ENCODE measurements around the gene FAM171A1.
A peak's percentile ranks its signal among the peaks of the same experiment; 100 is the strongest.
"Not testable (repeated sequence)": the region's sequence is repeated elsewhere in the genome, so short reads cannot be mapped to it uniquely, and the experiment has no call there.

The FAM171A1 gene

DNA sequence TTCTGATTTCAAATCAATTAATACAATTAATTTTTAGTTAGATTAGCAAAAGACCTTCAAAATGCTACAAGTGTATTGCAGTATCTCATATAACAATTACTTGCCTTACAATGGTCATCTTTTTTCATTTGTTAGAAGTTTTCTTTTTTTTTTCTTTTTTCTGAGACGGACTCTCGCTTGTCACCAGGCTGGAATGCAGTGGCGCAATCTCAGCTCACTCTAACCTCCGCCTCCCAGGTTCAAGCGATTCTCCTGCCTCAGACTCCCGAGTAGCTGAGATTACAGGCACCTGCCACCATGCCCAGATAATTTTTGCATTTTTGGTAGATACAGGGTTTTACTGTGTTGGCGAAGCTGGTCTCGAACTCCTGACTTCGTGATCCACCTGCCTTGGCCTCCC lies 95.0 kb downstream of the FAM171A1 start:
- not testable (repeated sequence) for DNase-seq

DNA sequence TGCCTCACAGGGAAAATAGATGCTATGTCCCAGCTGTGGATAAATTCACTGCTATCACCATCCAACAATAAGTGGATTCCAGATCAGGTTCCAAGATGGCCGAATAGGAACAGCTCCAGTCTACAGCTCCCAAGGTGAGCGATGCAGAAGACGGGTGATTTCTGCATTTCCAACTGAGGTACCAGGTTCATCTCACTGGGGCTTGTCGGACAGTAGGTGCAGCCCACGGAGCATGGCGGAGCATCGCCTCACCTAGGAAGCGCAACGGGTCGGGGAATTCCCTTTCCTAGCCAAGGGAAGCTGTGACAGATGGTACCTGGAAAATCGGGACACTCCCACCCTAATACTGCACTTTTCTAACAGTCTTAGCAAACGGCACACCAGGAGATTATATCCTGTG lies 101.3 kb downstream of the FAM171A1 start:
- DNase-seq = not testable (repeated sequence)

DNA sequence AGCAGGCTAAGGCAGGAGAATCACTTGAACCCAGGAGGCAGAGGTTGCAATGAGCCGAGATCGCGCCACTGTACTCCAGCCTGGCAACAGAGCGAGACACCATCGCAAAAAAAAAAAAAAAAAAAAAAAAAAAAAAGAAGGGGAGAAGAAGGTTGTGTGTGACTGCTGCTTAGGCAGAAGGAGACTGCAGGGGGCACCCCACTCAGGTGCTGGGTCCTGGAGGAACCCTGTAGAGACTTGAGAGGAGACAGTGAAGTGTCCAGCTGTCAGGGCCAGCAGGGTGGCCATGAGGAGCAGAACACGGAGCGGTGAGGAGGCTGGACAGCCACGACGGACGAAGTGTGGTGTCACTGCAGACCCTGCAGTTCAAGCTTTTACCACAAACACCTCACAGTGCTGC lies 103.6 kb downstream of the FAM171A1 start:
- DNase-seq = no peak

DNA sequence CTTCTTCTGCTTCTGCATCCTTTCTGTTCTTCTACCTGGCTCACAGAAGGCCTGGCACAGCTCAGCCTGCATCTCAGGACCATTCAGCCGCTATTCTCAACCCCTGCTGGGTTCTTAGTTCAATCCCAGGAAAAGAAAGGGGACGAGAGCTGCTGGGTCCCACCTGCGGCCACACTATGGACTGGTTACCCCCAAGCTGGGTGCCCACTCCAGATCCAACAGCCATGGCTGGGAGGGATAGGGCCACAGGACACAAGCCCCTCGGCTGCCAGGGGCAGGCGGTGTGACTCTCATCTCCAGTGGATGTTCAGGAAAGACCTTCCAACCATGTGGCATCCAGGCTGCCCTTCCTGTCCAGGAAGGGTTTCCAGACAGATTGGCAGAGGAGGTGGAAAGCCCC lies 105.0 kb downstream of the FAM171A1 start:
- no peak for DNase-seq

DNA sequence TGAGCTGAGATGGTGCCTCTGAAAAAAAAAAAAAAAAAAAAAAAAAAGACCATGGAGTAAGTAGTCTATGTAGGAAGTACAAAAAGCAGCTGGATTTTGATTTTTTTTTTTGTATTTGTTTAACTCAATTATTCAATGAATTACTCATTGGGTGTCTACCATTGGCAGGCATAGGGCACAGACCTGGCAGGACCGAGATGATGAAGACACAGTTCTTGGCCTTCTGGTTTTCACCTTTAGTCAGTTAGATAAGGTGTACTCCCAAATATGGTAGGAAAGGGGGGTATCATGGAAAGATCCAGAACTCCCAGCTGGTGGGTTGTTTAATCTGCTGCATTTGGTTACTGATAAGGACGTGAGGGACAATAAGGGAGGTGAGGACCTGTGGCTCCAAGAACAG lies 105.5 kb downstream of the FAM171A1 start:
- DNase-seq = no peak

DNA sequence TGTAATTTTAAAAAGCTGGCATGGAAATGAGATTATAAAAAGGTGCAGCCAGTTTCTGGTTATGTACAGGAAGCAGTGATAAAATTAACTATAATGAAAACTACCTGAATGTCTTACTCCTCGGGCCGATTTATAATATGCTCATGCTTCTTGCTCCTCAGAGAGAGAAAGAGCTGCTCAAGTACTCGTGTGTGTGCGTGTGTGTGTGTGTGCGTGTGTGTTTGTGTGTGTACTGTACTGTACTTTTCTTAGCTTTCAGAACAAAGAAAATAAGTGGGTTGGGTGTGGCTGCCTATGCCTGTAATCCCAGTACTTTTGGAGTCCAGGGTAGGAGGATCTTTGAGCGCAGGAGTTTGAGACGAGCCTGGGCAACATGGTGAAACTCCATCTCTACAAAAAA lies 106.0 kb downstream of the FAM171A1 start:
- no peak for DNase-seq

DNA sequence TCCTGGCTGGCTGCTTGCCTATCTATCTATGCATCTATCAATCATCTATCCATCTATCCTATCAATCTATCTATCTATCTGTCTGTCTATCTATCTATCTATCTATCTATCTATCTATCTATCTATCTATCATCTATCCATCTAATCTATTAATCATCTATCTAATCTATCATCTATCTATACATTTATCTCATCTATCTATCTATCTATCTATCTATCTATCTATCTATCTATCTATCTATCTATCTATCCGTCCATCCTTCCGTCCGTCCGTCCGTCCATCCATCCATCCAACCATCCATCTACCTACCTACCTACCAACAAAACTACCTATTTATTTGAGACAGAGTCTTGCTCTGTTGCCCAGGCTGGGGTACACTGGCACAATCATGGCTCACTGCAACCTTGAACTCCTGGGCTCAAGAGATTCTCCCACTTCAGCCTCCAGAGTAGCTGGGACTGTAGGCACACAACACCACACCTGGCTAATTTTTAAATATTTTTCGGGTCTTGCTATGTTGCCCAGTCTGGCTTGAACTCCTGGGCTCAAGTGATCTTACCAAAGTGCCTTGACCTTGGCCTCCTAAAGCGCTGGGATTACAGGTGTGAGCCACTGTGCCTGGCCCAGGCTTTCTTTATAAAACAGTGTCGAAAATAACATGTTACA lies 107.3 kb downstream of the FAM171A1 start:
- DNase-seq = no peak

DNA sequence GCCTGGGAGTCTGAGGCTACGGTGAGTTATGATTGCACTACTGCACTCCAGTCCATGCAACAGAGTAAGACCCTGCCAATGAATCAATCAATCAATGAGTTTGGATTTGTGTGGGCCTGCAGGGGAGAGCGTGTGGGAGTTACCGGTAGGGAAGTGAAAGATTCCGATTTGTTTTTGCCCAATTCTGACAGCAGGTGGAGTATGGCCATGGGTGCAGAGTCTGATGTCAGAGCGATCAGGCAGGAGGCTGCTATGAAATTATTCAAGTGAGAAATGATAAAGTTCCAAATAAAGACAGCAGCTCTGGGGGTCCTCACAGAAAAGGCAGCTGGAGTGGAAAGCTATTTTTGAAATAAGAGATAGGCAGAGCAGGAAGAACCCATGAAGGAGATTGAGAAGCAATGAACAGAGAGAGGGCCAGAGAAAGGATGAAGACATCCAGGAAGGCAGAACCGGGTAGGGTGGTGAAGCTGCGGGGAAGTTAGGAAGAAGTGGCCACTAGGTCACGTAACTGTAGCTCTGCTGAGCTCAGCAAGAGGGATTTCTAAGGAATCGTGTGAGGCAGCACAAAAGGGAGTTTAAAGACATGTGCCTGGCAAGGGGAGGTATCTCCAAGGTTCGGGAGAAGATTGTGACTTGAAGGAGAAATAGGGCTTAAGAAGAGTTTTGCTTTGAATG lies 108.9 kb downstream of the FAM171A1 start:
- DNase-seq = no peak

DNA sequence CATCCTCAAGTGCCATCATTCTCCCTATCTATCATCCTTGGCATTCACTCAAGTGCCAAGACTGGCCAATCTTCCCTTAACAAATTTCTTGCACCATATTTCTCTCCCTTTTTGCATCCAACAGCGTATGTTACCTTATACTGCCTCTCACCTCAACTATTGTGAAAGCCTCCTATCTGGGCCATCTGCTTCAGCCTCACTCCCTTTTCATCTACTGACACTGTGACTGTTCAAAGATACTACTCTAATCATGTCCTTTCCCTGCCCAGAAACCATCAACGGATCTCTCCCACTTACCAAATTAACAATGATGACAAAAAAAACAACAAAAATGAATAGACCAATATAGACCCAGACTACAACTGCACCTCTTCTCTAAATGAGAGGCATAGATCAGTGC lies 112.0 kb downstream of the FAM171A1 start:
- DNase-seq = no peak

DNA sequence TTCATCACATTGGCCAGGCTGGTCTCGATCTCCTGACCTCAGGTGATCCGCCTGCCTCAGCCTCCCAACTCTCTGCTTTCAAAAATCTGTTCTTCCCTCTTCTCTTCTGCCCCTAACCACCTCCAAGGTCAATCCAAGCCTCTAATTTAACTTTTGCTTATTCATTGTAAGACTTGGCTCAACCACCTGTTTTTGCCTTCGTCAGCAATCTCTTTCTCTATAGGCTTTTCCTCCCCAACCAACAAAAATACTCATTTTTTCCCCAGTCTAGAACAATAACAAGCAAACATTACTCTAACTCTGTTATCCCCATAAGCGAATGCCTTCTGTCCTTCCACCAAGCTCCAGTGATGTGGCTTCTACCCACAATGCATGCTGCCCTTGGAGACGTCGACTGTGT lies 112.8 kb downstream of the FAM171A1 start:
- no peak for DNase-seq

DNA sequence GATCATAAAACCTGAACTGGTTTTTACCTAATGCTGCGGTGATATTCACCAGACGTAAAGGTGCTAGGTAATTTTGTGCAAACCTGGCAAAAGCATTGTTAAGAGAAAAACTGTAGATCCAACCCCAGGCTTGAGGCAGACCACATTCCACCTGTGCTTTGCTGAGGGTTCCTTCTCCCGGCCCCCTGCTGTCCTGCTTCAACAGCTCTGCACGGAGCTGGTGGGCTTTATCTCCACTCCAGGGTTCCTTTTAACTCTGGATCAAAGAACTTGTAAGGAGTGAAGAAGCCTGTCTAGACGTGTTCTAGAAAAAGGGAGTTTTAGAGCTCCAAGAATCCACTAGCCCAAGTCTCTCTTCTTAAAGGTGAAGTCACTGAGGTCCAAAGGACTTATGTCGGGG lies 115.1 kb downstream of the FAM171A1 start:
- DNase-seq = no peak

DNA sequence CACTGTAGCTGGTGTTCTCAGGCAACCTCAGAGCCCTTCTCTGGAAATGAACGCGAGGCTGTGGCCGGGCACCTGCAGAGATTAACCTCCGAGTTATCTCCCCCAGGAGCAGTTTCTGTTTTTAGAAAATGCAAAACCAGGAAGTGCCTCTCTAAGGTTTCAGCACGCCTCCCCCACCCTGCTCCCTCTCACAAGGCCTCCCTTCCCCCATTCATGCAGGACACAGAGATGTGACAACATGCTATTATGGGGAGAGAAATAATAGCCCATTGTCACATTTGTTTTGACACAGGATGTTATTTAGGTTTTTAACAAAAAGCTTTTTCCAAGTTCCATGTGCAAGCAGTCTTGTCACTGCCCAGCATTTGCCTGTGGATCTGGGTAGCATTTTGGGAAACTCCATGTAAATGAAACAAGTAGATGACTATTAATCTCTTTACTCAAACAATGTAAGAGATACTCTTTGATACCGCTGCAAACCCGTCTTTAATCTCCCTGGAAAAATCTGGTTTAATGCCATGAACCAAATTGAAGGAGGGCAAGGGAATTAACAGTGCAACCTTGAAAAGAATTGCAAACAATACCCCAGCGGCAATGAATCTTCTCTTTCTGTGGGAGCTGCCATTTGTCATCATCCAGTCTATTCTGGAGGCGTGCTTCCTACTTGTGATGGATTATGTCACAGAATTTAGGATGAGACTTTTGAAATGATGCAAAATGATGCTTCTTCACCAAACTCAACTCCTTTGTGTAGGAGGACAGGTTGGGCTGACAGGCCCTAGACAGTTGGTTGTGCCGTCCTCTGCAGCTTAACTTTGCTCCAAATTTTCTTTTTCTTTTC lies 116.1 kb downstream of the FAM171A1 start:
- no peak for DNase-seq

DNA sequence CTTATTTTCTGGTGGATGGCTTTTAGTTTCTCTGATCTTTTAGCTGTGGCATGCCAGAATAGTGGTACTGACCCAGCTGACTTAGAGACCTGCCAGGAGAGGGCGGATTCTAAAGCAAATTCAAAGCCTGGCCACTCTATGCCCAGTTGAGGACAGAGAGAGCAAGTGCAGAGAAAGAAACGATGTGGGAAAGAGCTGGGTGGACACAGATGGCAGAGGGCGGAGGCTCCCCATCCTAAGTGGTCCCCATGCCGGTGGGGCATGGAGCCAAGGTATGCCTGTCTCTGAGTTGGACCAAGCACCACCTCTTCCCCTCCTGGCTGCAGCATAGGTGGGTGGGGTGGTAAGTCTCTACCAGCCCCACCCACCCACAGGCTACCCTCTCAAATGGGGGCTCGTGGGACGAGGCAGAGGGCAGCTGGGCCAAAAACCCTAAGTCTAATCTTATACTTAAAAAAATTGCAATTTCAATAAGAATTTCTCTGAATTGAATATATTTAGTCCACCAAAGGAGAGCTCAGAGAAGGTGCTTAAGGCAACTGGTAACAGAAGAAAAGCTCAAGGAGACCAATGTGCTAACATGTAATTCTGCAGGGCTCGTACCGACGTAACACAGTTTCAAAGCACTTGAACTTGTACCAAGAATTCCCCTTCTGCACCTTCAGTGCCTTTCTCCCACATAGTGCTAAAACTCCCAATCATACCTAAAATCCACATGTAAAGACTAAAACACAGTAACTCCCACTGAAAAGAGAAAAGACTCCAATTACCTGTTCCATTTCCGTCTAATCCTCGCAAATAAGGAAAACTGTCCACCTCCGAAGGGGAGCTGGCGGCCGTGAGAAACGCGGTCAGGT lies 116.9 kb downstream of the FAM171A1 start:
- DNase-seq = no peak

DNA sequence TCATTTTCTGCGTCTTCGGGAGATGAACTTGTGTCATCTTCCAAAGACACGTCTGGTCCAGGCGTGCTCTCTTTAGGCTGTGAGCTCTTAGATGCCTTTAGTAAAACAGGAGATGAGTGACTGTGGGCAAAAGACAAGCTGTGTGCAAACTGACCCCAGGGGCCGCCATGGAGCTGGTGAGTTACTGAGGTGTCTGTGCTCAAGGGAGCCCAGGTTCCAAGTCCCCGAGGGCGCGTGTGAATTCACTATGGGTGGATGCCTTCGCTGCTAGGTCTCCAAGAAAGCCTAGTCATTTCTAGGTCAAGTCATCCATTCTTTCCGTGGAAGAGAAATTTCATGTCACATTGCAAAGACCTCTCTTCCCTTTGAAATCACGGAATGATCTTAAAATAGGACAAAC lies 118.7 kb downstream of the FAM171A1 start:
- no peak for DNase-seq

DNA sequence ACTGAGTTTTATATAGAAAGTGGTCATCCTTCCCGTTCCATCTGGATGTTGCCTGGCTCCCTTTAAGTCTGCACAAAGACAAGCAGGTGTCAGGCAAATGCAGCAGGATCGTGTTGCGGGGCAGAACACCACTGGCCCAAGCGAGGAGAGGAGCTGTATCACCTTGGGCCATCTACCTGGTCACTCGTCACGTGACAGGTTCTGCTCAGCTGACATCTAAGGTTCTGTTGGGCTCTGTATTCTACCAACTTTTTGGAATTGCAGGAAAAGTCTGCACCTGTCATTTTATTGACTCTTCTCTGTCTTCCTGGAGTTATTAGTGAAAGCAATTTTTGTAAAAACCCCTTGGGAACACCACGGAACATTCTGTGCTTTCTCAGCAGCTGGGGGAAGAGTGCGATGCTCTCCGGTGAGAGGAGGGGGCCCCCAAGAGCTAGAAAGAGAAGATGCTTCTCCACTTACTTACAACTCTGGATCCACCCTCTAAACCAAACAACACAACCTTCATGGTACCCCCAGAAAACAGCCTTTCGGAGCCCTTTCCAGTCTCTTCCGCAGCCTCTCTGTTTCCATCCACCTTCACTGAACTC lies 119.2 kb downstream of the FAM171A1 start:
- no peak for DNase-seq

DNA sequence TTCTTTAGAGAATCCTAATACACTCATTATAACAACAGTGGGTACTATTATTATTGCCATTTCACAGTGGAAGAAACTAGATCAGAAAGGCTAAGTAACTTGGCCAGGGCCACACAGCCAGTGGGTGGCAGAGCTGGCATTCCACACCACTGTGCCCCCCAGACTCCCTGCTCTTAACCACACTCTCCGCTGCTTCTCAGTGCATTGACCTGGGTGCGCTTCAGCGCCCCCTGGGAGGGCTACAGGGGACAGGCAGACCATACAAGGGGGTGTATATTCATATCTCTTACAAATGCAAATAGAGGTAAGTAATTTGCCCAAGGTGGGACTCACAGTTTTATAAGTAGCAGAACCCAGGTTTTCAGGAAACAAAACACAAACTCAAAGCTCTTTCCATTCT lies 125.6 kb downstream of the FAM171A1 start:
- no peak for DNase-seq

DNA sequence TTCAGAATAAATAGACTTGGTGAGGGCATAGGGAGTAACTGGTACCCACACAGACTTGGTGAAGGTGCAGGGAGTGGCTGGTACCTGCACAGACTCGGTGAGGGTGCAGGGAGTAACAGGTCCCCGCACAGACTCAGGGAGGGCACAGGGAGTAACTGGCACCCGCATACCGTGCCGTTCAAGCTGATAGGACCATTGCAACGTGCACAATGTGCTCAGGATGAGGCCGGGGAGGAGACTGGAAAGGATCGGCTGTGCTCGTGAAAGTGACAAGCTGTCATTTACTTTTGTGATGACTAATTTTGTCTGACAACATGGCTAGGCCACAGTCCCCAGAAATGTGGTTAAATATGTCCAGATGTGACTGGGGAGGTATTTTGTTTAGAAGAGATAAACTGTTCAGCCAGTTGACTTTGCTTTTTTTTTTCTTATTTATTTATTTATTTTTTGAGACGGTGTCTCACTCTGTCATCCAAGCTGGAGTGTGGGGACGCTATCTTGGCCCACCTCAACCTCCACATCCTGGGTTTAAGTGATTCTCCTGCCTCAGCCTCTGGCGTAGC lies 126.4 kb downstream of the FAM171A1 start:
- no peak for DNase-seq

DNA sequence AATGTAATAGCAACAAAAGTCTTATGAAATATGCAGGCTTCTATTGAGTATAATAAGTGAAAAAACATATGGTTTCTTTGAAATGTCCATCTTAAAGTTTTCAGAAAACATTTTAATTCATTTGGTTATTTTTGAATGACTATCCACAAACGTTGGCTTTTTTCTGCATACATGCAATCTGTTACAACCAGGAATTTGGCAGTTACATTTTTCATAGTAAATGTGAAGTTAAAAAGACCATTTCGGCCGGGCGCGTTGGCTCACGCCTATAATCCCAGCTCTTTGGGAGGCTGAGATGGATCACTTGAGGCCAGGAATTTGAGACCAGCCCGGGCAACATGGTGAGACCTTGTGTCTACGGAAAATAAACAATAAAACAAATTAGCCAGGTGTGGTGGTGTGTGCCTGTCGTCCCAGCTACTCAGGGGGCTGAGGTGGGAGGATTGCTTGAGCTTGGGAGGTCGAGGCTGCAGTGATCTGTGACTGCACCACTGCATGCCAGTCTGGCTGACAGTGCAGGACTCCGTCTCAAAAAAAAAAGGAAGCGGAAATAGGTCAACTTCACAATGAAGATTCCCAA lies 128.7 kb downstream of the FAM171A1 start:
- DNase-seq = no peak

DNA sequence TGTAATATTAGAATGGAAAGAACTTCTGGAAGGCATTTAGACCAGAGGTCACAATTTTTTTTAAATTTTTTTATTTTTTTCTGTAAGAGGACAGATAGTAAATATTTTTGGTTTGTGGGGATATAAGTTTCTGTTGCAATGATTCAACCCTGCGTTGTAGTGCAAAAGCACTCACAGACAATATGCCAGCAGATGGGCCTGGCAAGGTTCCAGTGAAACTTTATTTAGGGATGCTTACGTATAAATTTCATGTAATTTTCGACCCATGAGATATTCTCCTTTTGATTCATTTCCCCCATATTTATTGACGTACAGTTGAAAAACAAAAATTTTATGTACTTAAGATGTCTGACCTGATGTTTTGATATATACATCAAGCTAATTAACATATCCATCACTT lies 129.8 kb downstream of the FAM171A1 start:
- no peak for DNase-seq

DNA sequence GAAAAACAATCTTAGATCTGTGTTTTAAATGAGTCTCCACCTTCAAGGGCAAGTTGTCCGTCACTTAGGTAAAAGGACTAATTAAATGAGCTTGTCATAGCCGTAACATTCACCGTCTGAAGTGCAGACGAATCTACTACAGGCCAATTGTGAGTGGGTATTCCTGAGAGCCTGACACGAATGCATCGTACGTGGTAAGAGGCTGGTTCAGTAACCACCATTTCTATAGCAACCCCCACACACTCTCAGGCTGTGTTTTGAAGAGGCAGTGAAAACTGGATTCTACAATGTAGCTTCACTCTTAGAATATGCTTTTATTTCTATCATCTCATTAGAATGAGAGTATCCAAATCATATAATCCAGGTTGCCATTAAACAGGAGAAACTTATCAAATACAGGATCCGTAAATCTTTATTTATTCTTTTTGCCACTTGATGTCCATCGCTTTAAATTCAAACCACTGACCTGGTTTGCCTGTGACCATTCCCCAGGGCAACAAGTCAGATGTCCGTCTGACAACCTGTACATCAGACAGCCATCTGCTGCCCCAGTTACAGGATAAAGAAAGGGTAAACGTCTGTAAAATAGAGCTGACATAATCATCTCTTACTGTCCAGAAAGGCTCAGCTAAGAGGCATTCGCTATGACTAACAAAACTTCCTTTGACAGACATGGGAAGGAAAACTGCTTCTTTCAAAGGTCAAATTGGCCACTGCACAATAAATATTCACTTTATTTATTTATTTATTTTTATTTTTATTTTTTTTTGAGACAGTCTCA lies 132.3 kb downstream of the FAM171A1 start:
- DNase-seq = peak; percentile 65

DNA sequence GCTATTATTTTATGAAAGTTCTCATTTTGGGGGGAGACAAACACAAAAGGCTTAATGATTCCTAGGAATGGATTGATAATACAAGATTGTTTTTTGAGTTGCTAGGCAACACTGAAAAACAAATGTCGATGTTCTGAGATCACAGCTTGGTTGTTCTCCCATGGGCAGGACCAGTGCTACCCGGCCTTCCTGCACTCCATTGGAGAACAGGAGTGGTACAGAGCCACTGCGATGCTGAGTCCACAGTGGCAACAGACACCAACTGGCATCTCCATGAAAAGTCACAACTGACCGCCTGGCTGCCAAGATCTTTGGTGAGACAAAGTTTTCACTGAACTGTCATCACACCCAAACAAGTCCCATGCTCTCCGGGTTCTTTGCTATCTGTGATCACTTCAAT lies 133.7 kb downstream of the FAM171A1 start:
- DNase-seq = no peak

All from DMS79 (cell line).